Progenitor cell of endocrine pancreas (in vitro differentiated cells): ENCODE data around the gene SHROOM1. TPM values are rescaled to one million over a fixed set of nuclear protein-coding genes. Genes with fewer than 3 reads are reported as not detected.

Experiments
- DNase-seq: peaks from one replicate; pipeline ENCODE4 v3.0.0; 2021; ENCODE audit warnings: low spot score; ENCODE audit not compliant: unreplicated experiment
- H3K27ac Mint-ChIP-seq: 2 replicates; pipeline ENCODE4 v1.8.0; 2021; ENCODE audit warnings: mild to moderate bottlenecking, moderate library complexity, mixed read lengths
- H3K27me3 Mint-ChIP-seq: 2 replicates; pipeline ENCODE4 v1.8.0; 2021; ENCODE audit warnings: mixed read lengths
- H3K36me3 Mint-ChIP-seq: 2 replicates; pipeline ENCODE4 v1.8.0; 2022; ENCODE audit warnings: mixed read lengths; ENCODE audit not compliant: insufficient read depth
- H3K4me1 Mint-ChIP-seq: 2 replicates; pipeline ENCODE4 v1.8.0; 2021; ENCODE audit warnings: low read depth, mixed read lengths
- H3K4me3 Mint-ChIP-seq: 2 replicates; pipeline ENCODE4 v1.8.0; 2021; ENCODE audit warnings: low read depth, mild to moderate bottlenecking, moderate library complexity, mixed read lengths
- H3K9me3 Mint-ChIP-seq: 2 replicates; pipeline ENCODE4 v1.8.0; 2021; ENCODE audit warnings: low read depth, mixed read lengths
- CTCF ChIP-seq: fragments of 200-600 bp; sonication (generic); IDR thresholded peaks from one replicate; pipeline ENCODE4 v1.5.0; 2021; ENCODE audit warnings: antibody characterized with exemption, mild to moderate bottlenecking; ENCODE audit not compliant: unreplicated experiment
- long read RNA-seq: library from polyadenylated mRNA; unstranded; transcript quantifications from one replicate; pipeline ENCODE4 v2.0.0, GENCODE V29; 2020
- total RNA-seq: library from RNA; stranded (reverse); gene quantifications from 2 replicates; pipeline ENCODE4 v1.2.1, GENCODE V29; 2021

SHROOM1 gene, protein sequence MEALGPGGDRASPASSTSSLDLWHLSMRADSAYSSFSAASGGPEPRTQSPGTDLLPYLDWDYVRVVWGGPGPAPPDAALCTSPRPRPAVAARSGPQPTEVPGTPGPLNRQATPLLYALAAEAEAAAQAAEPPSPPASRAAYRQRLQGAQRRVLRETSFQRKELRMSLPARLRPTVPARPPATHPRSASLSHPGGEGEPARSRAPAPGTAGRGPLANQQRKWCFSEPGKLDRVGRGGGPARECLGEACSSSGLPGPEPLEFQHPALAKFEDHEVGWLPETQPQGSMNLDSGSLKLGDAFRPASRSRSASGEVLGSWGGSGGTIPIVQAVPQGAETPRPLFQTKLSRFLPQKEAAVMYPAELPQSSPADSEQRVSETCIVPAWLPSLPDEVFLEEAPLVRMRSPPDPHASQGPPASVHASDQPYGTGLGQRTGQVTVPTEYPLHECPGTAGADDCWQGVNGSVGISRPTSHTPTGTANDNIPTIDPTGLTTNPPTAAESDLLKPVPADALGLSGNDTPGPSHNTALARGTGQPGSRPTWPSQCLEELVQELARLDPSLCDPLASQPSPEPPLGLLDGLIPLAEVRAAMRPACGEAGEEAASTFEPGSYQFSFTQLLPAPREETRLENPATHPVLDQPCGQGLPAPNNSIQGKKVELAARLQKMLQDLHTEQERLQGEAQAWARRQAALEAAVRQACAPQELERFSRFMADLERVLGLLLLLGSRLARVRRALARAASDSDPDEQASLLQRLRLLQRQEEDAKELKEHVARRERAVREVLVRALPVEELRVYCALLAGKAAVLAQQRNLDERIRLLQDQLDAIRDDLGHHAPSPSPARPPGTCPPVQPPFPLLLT
- total RNA-seq, result 10.0 and 12.6 TPM in 2 replicates
- long read RNA-seq, partial matches to known transcripts, result 0 of 1 reads
- long read RNA-seq, other reads (novel, unspliced or antisense), result 1 of 1 reads

GRCh38 chr5:132830436-132831094 is at the start of gene SHROOM1:
SHROOM1 (minus strand) TSS chr5:132830647; CDS start chr5:132826140, 4,507 bp downstream.
- no peaks in the 10 kb centered on the region for H3K9me3 Mint-ChIP-seq
- TF ChIP-seq CTCF, result no peak
- peaks cover 45% of the 10 kb centered on the region for H3K27me3 Mint-ChIP-seq
- peak; percentile 54 for DNase-seq
- no peaks in the 10 kb centered on the region for H3K36me3 Mint-ChIP-seq
- H3K4me3 Mint-ChIP-seq, result peak within 1 kb of the TSS; percentile 85
- peaks cover 7% of the 10 kb centered on the region for H3K4me1 Mint-ChIP-seq
- H3K27ac Mint-ChIP-seq, result peak within 1 kb of the TSS; percentile 95

GRCh38 chr5:132877938-132878337 is 47.5 kb upstream of the SHROOM1 start:
- H3K27me3 Mint-ChIP-seq, result no peaks in the 10 kb centered on the region
- no peak overlapping the region for H3K4me3 Mint-ChIP-seq
- peaks cover 27% of the 10 kb centered on the region for H3K4me1 Mint-ChIP-seq
- TF ChIP-seq CTCF, result no peak
- peaks cover 28% of the 10 kb centered on the region for H3K36me3 Mint-ChIP-seq
- no peak for DNase-seq
- H3K9me3 Mint-ChIP-seq, result peaks cover 3% of the 10 kb centered on the region
- H3K27ac Mint-ChIP-seq, result no peak overlapping the region

GRCh38 chr5:132877466-132877865 is 47.0 kb upstream of the SHROOM1 start:
- no peak for TF ChIP-seq CTCF
- Mint-ChIP-seq H3K27me3 (no peaks in the 10 kb centered on the region), H3K9me3 (peaks cover 3% of the 10 kb centered on the region)

DNA sequence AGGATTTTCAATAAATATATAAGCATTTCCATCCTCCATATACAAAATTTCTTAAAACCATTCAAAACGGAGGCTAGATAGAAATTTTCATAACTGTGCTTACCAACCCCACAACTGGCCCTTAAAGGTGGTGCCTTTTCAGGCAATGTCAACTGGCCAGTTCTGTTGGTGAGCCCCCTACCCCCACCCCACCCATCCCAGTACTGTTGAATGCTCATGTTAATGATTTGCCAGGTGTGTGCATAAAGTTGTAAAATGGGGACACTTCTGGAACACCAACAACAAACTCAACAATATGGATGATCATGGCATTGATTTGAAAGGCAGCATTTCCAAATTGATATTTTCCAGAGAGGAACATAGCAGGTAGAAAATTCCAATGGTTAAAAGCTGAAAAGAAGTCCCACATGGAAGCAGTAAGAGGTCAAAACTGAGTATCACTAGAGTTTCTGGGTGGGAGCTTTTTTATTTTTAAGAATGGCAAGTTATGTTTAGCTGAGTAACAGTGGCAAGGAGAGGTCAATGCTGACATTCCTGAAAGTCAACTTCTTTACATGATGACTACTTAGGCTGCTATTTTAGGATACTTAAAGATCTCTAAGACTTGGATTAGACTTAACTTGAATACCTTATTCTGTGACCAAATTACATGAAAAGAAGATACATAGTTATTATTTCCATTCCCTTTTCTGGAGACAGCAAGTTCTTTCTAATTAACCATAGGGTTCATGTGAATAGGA is 45.7 kb upstream of the SHROOM1 start:
- peak overlapping the region; percentile 52 for H3K27ac Mint-ChIP-seq

More at GRCh38 chr5:132877466-132877865, 47.0 kb upstream of the SHROOM1 start:
- no peak for DNase-seq
- H3K4me3 Mint-ChIP-seq, result no peak overlapping the region
- peaks cover 28% of the 10 kb centered on the region for H3K36me3 Mint-ChIP-seq
- H3K4me1 Mint-ChIP-seq, result peaks cover 32% of the 10 kb centered on the region
- H3K27ac Mint-ChIP-seq, result no peak overlapping the region

More for the DNA sequence above, 45.7 kb upstream of the SHROOM1 start:
- DNase-seq, result no peak
- peaks cover 3% of the 10 kb centered on the region for H3K9me3 Mint-ChIP-seq
- H3K4me3 Mint-ChIP-seq, result no peak overlapping the region
- no peak for TF ChIP-seq CTCF
- H3K4me1 Mint-ChIP-seq, result peaks cover 36% of the 10 kb centered on the region
- H3K27me3 Mint-ChIP-seq, result no peaks in the 10 kb centered on the region
- H3K36me3 Mint-ChIP-seq, result peaks cover 28% of the 10 kb centered on the region
